PC-9 (cell line): ENCODE data around the gene ATOSB. TPM values are rescaled to one million over a fixed set of nuclear protein-coding genes. Genes with fewer than 3 reads are reported as not detected.
"Not testable (repeated sequence)": the region's sequence is repeated elsewhere in the genome, so short reads cannot be mapped to it uniquely, and the experiment has no call there.

Source experiments
- BruUV-seq: library from RNA; stranded (reverse); fragments of 400-500 nt; replicated peaks from 2 replicates; lab custom pipeline; 2021; lab: Mats Ljungman, UMichigan
- CTCF ChIA-PET: fragments of 300-600 bp; sonication (Branson Sonifier 250); formaldehyde crosslinking; loops from one replicate; lab custom pipeline; 2022; ENCODE audit warnings: antibody characterized with exemption; lab: Charles Lee
- POLR2A ChIA-PET: fragments of 300-600 bp; sonication (Branson Sonifier 250); formaldehyde crosslinking; loops from one replicate; lab custom pipeline; 2022; ENCODE audit warnings: antibody characterized with exemption; ENCODE audit not compliant: unreplicated experiment; lab: Charles Lee
- DNase-seq, 2 experiments: peaks; one replicate each; pipeline versions ENCODE4 v3.0.0 to v3.0.0-alpha.2; 2015 to 2022; ENCODE audit warnings: mixed read lengths in 1 of 2
- H2AFZ ChIP-seq: fragments of 200-600 bp; sonication (generic); 2 replicates; pipeline ENCODE4 v1.8.1; 2017; ENCODE audit warnings: antibody characterized with exemption
- H3F3A ChIP-seq: fragments of 200-600 bp; sonication (generic); 2 replicates; pipeline ENCODE4 v1.8.1; 2017; ENCODE audit warnings: antibody characterized with exemption, mild to moderate bottlenecking, low read depth; ENCODE audit not compliant: insufficient read depth
- H3K27ac ChIP-seq: fragments of 200-600 bp; sonication (generic); 2 replicates; pipeline ENCODE4 v1.6.1; 2016; ENCODE audit warnings: mixed run types
- H3K27me3 ChIP-seq: fragments of 200-600 bp; sonication (generic); 2 replicates; pipeline ENCODE4 v1.6.1; 2016; ENCODE audit warnings: low read depth, mixed run types; ENCODE audit not compliant: insufficient read depth
- H3K36me3 ChIP-seq: fragments of 200-600 bp; sonication (generic); 2 replicates; pipeline ENCODE4 v1.6.1; 2016; ENCODE audit warnings: low read depth, mixed run types
- H3K4me1 ChIP-seq: fragments of 200-600 bp; sonication (generic); replicated peaks from 2 replicates; pipeline ENCODE4 v1.6.1; 2016; ENCODE audit warnings: mixed run types; ENCODE audit not compliant: insufficient read depth
- H3K4me2 ChIP-seq: fragments of 200-600 bp; sonication (generic); 2 replicates; pipeline ENCODE4 v1.6.1; 2017; ENCODE audit warnings: mixed run types
- H3K4me3 ChIP-seq: fragments of 200-600 bp; sonication (generic); 2 replicates; pipeline ENCODE4 v1.6.1; 2016; ENCODE audit warnings: mixed run types
- H3K79me2 ChIP-seq: fragments of 200-600 bp; sonication (generic); 2 replicates; pipeline ENCODE4 v1.6.1; 2017; ENCODE audit warnings: low read depth, mixed run types
- H3K9me2 ChIP-seq: fragments of 200-600 bp; sonication (generic); 2 replicates; pipeline ENCODE4 v1.8.1; 2017; ENCODE audit warnings: mild to moderate bottlenecking; ENCODE audit not compliant: insufficient read depth
- H3K9me3 ChIP-seq: fragments of 200-600 bp; sonication (generic); 2 replicates; pipeline ENCODE4 v1.8.1; 2016; ENCODE audit warnings: low read depth; ENCODE audit not compliant: insufficient read depth
- H4K20me1 ChIP-seq: fragments of 200-600 bp; sonication (generic); 2 replicates; pipeline ENCODE4 v1.8.1; 2017; ENCODE audit not compliant: insufficient read depth
- CTCF ChIP-seq: fragments of 200-600 bp; sonication (generic); conservative IDR thresholded peaks from 2 replicates; pipeline ENCODE4 v1.6.1; 2017; ENCODE audit warnings: mixed run types, antibody characterized with exemption, mild to moderate bottlenecking, moderate library complexity
- EZH2 ChIP-seq: fragments of 200-600 bp; sonication (generic); IDR thresholded peaks from 2 replicates; pipeline ENCODE4 v1.8.0; 2017; ENCODE audit warnings: antibody characterized with exemption, low read depth
- intact Hi-C: fragments of 100-400 bp; cut with micrococcal nuclease; formaldehyde crosslinking; loops from one replicate; pipeline ENCODE4 v1.10.0; 2022; ENCODE audit not compliant: unreplicated experiment
- total RNA-seq: library from RNA; stranded (reverse); gene quantifications from 2 replicates; pipeline ENCODE4 v1.2.3, GENCODE V29; 2021

ATOSB gene
- total RNA-seq, 1 experiment from 2014 or later: 10.5 TPM

- Histone ChIP-seq H3K4me3 (no peak overlapping the region), H4K20me1 (no peaks in the 10 kb centered on the region), H3K9me3 (no peaks in the 10 kb centered on the region; the same call in 1 of the 2 replicates), H3K36me3 (no peaks in the 10 kb centered on the region), H3K4me1 (no peaks in the 10 kb centered on the region), H3K79me2 (no peaks in the 10 kb centered on the region), H3F3A (no peaks in the 10 kb centered on the region), H3K9me2 (no peaks in the 10 kb centered on the region), H2AFZ (no peak overlapping the region), H3K27ac (no peak overlapping the region), H3K27me3 (peaks cover 8% of the 10 kb centered on the region), H3K4me2 (no peak overlapping the region)
- DNase-seq: no peak
- POLR2A ChIA-PET: no interaction called here
- TF ChIP-seq CTCF: no peak
- no TSS peak for BruUV-seq
- intact Hi-C loops: no loop called here
- CTCF ChIA-PET: no interaction called here
Observed at GRCh38 chr9:35156781-35157180, 41.1 kb upstream of the ATOSB start.

- CTCF ChIA-PET: no interaction called here
- H3K27me3 ChIP-seq: peaks cover 8% of the 10 kb centered on the region
- H3K36me3 ChIP-seq: no peaks in the 10 kb centered on the region
- no peak overlapping the region for H2AFZ ChIP-seq
- H3K4me1 ChIP-seq: no peaks in the 10 kb centered on the region
- H3F3A ChIP-seq: no peaks in the 10 kb centered on the region
- H3K4me3 ChIP-seq: no peak overlapping the region
- TF ChIP-seq CTCF (no peak), EZH2 (no peak)
- H4K20me1 ChIP-seq: no peaks in the 10 kb centered on the region
- BruUV-seq: no TSS peak
- POLR2A ChIA-PET: no interaction called here
- no peak for DNase-seq
- intact Hi-C loops: no loop called here
- no peaks in the 10 kb centered on the region for H3K79me2 ChIP-seq
- H3K9me3 ChIP-seq: peaks cover 6% of the 10 kb centered on the region; the same call in 1 of the 2 replicates
- H3K9me2 ChIP-seq: no peaks in the 10 kb centered on the region
- no peak overlapping the region for H3K27ac ChIP-seq
- H3K4me2 ChIP-seq: no peak overlapping the region
Observed at GRCh38 chr9:35152926-35153325, 37.3 kb upstream of the ATOSB start.

GRCh38 chr9:35147941-35148563, 32.4 kb upstream of the ATOSB start:
- CTCF ChIA-PET, H3K4me2 ChIP-seq, H3K27ac ChIP-seq, BruUV-seq, H3K4me1 ChIP-seq, H3K4me3 ChIP-seq, H3K9me2 ChIP-seq, H2AFZ ChIP-seq, H3K27me3 ChIP-seq, H3K9me3 ChIP-seq, DNase-seq, H3K79me2 ChIP-seq, POLR2A ChIA-PET, intact Hi-C loops, H3K36me3 ChIP-seq, H3F3A ChIP-seq, H4K20me1 ChIP-seq: not testable (repeated sequence)

- no peaks in the 10 kb centered on the region for H3K36me3 ChIP-seq
- H3K27me3 ChIP-seq: no peaks in the 10 kb centered on the region
- no peak overlapping the region for H3K4me2 ChIP-seq
- H3F3A ChIP-seq: no peaks in the 10 kb centered on the region
- H3K9me3 ChIP-seq: no peaks in the 10 kb centered on the region
- ChIA-PET POLR2A (no interaction called here), CTCF (no interaction called here)
- H3K27ac ChIP-seq: no peak overlapping the region
- no peak overlapping the region for H3K4me3 ChIP-seq
- no peaks in the 10 kb centered on the region for H3K4me1 ChIP-seq
- intact Hi-C loops: no loop called here
- H3K9me2 ChIP-seq: no peaks in the 10 kb centered on the region
- no peak overlapping the region for H2AFZ ChIP-seq
- no peaks in the 10 kb centered on the region for H3K79me2 ChIP-seq
- H4K20me1 ChIP-seq: no peaks in the 10 kb centered on the region
- TF ChIP-seq CTCF (no peak), EZH2 (no peak)
- BruUV-seq: no TSS peak
- no peak for DNase-seq
Observed at GRCh38 chr9:35142037-35142436, 26.4 kb upstream of the ATOSB start.
